Neutrophil (primary cell): Measurements from ENCODE around the gene TLE2.

Experiments used
- H3K27ac ChIP-seq: fragments of 200-600 bp; sonication (generic); 2 replicates; pipeline ENCODE4 v1.5.1; 2016; ENCODE audit warnings: mild to moderate bottlenecking, moderate library complexity
- H3K27me3 ChIP-seq: fragments of 200-600 bp; sonication (generic); 2 replicates; pipeline ENCODE4 v1.6.0; 2016; ENCODE audit warnings: mild to moderate bottlenecking
- H3K36me3 ChIP-seq: fragments of 200-600 bp; sonication (generic); 2 replicates; pipeline ENCODE4 v1.5.1; 2017
- H3K4me1 ChIP-seq, 2 experiments: fragments of 200-600 bp in 1 of 2; sonication (generic) in 1 of 2; 1 replicate in 1 of 2; 2 replicates in 1 of 2; pipeline versions ENCODE4 v1.5.1 to v1.6.1; 2013 to 2016; ENCODE audit warnings: low read depth in 1 of 2, low read length in 1 of 2, mild to moderate bottlenecking in 1 of 2, moderate library complexity in 1 of 2; ENCODE audit not compliant: control insufficient read depth in 1 of 2, insufficient read depth in 1 of 2
- H3K4me3 ChIP-seq, 2 experiments: fragments of 200-600 bp in 1 of 2; sonication (generic) in 1 of 2; 1 replicate in 1 of 2; 2 replicates in 1 of 2; pipeline ENCODE4 v1.5.1; 2013 to 2016; ENCODE audit warnings: low read depth in 1 of 2, low read length in 1 of 2, mild to moderate bottlenecking in 1 of 2, moderate library complexity in 1 of 2
- H3K9me3 ChIP-seq: fragments of 200-600 bp; sonication (generic); 2 replicates; pipeline ENCODE4 v1.5.1; 2016
- TF ChIP-seq, protein P1 (sequence below): fragments of 200-600 bp; sonication (generic); IDR thresholded peaks from 2 replicates; pipeline ENCODE4 v1.5.1; 2016; ENCODE audit warnings: antibody characterized with exemption

TLE2 gene

DNA sequence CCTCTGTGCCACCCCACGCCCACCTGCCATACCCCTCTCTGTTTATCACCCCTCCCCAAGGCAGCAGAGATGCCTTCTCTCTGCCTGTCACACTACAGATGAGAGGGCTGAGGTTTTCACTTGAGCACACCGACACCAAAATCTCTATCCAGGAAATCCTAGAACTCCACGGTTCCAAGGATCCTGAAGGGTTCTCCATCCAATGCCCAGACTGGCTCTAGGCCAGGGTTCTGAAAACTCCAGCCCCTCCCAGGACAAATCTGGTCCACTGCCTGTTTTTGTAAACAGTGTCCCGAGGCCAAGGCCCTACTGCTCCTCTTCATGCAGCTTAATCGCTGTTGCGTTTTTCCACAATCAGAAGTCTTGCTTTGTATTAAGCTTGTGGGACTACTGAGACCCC, 20.1 kb downstream of the TLE2 start:
- peaks cover 13% of the 10 kb centered on the region for H3K27me3 ChIP-seq
- TF ChIP-seq, protein P1, sequence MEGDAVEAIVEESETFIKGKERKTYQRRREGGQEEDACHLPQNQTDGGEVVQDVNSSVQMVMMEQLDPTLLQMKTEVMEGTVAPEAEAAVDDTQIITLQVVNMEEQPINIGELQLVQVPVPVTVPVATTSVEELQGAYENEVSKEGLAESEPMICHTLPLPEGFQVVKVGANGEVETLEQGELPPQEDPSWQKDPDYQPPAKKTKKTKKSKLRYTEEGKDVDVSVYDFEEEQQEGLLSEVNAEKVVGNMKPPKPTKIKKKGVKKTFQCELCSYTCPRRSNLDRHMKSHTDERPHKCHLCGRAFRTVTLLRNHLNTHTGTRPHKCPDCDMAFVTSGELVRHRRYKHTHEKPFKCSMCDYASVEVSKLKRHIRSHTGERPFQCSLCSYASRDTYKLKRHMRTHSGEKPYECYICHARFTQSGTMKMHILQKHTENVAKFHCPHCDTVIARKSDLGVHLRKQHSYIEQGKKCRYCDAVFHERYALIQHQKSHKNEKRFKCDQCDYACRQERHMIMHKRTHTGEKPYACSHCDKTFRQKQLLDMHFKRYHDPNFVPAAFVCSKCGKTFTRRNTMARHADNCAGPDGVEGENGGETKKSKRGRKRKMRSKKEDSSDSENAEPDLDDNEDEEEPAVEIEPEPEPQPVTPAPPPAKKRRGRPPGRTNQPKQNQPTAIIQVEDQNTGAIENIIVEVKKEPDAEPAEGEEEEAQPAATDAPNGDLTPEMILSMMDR, result no peak
- H3K36me3 ChIP-seq, result no peaks in the 10 kb centered on the region
- H3K4me1 ChIP-seq, result no peaks in the 10 kb centered on the region
- H3K4me3 ChIP-seq, result no peak overlapping the region
- no peaks in the 10 kb centered on the region for H3K9me3 ChIP-seq
- H3K27ac ChIP-seq, result no peak overlapping the region

DNA sequence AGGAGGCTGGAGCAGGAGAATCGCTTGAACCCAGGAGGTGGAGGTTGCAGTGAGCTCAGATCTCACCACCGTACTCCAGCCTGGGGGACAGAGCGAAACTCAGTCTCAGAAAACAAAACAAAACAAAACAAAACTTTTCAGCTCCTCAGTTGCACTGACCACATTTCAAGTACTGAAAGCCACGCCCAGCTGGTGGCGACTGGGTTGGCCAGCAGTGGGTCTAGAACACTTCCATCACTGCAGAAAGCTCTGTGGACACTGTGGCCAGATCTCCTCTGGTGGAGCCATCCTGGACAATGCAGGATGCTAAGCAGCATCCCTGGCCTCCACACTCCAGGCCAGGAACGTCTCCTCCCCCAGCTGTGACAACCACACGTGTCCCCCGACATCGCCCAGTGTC, 21.1 kb downstream of the TLE2 start:
- Histone ChIP-seq H3K36me3 (no peaks in the 10 kb centered on the region), H3K27me3 (peaks cover 13% of the 10 kb centered on the region)
- TF ChIP-seq, protein P1, result no peak

DNA sequence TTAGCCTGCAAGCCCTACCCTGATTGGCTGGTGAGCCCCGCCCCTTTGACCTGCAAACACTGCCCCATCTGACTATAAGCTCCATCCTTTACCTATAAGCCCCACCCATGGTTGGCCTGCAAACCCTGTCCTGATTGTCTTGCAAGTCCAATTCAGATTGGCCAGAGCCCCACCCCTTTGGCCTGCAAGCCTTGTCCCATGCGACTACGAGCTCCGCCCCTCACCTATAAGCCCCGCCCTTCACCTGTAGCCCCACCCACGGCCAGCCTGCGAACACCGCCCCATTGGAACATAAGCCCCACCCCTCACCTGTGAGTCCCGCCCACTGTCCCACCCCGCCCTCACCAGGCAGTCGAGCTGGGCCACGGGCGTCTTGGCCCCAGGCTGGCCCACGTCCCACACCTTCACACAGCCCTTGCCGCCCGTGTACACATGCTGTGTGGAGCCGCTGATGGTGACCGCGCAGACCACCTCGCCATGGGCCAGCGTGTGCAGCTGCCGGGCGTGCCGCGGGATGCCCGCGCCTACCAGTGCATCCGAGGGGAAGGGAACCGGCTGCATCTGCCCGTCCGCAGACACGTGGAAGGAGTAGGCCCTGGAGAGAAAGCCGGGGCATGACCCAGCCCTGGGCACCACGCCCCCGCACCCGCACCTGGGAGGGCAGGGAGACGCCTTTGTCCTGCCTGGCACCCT, 22.9 kb downstream of the TLE2 start:
- no peaks in the 10 kb centered on the region for H3K4me1 ChIP-seq
- peaks cover 13% of the 10 kb centered on the region for H3K27me3 ChIP-seq
- TF ChIP-seq, protein P1, result no peak
- H3K27ac ChIP-seq, result no peak overlapping the region
- H3K36me3 ChIP-seq, result no peaks in the 10 kb centered on the region
- no peaks in the 10 kb centered on the region for H3K9me3 ChIP-seq
- H3K4me3 ChIP-seq, result no peak overlapping the region

More for the DNA sequence above, 21.1 kb downstream of the TLE2 start:
- no peaks in the 10 kb centered on the region for H3K4me1 ChIP-seq
- no peaks in the 10 kb centered on the region for H3K9me3 ChIP-seq
- no peak overlapping the region for H3K27ac ChIP-seq
- H3K4me3 ChIP-seq, result no peak overlapping the region

DNA sequence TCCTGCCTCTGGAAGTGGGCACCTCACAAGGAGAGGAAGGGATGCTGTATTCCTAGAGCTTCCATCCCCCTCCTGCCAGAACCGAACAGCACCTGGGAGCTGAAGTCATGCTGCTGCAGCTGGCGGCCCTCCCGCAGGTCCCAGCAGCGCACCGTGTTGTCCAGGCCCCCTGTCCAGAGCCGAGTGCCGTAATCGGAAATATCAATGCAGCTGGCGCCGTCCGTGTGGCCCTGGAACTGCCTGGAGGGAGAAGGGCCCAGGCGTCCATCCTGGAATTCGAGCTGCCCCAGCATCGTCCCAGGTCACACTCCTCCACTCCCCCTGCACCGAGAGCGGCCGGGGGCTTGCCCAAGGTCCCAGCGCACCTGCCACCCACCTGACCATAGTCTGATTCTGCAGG, 23.7 kb downstream of the TLE2 start:
- no peak overlapping the region for H3K27ac ChIP-seq
- no peak overlapping the region for H3K4me3 ChIP-seq
- peaks cover 13% of the 10 kb centered on the region for H3K27me3 ChIP-seq
- no peaks in the 10 kb centered on the region for H3K9me3 ChIP-seq
- no peaks in the 10 kb centered on the region for H3K4me1 ChIP-seq
- no peaks in the 10 kb centered on the region for H3K36me3 ChIP-seq
- TF ChIP-seq, protein P1, result no peak

DNA sequence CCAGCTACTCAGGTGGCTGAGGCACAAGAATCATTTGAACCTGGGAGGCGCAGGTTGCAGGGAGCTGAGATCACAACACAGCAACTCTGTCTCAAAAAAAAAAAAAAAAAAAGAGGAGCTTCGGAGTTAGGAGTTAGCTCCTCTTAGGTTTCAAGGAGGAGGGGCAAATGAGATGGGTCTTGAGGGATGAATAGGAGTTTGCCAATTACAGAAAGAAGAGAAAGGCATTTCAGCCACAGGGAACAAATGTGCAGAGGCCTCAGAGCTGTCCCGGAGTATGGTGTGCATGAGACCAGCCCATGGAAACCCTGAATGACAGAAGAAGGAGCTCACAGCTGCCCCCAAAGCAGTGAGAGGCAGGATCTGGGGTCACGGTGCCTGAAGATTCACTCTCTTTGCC, 24.6 kb downstream of the TLE2 start:
- Histone ChIP-seq H3K36me3 (no peaks in the 10 kb centered on the region), H3K4me3 (no peak overlapping the region), H3K4me1 (no peaks in the 10 kb centered on the region), H3K27me3 (peaks cover 13% of the 10 kb centered on the region), H3K27ac (no peak overlapping the region), H3K9me3 (no peaks in the 10 kb centered on the region)
- TF ChIP-seq, protein P1, result no peak
